ENCODE measurements around the gene SPATA3. TPM values are rescaled to one million over a fixed set of nuclear protein-coding genes. Genes with fewer than 3 reads are reported as not detected.

SPATA3 gene
- total and polyA plus RNA-seq, 2 of the 8 experiments (the other 6 are each of a cell fraction or from before 2014, with no cell fraction given) = not detected

DNA sequence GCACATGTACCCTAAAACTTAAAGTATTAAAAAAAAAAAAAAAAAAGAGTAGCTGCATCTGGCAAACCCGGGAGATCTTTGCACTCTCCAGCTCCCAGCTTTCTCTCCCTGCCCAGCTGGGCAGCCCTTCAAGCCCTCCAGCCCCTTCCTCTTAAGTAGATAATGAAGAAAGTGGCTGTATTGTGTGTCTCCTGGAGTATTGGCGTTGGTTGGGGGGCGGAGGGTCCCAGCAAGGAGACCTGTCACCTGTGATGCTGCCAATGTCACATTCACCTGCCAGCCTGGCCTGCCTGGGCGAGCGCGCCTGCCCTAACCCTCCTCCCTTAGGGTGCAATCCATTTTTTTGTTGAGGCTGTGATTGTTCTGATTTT, 43.4 kb downstream of the SPATA3 start:
- Histone ChIP-seq H3K14ac (ENCODE audit: insufficient read length) (no peak overlapping the region), H2BK5ac (ENCODE audit: low read depth, low read length) (no peak overlapping the region), H4K8ac (ENCODE audit: extremely low read depth, insufficient read depth, low read length) (no peak overlapping the region), H3K79me1 (ENCODE audit: low read depth, low read length) (no peaks in the 10 kb centered on the region), H3K4ac (replicated peaks; ENCODE audit: insufficient read length, low read depth, low read length) (no peak overlapping the region), H3K9ac (replicated peaks in 1 of 4; ENCODE audit: extremely low read depth in 1 of 4, low read depth in 3 of 4, low read length in 3 of 4) (no peak overlapping the region), H4K20me1 (replicated peaks in 1 of 2; ENCODE audit: control insufficient read depth in 1 of 2, insufficient read depth in 2 of 2, low read length in 2 of 2) (no peaks in the 10 kb centered on the region), H3K56ac (replicated peaks; ENCODE audit: insufficient read length, low read depth, low read length) (no peak overlapping the region), H4K91ac (replicated peaks; ENCODE audit: insufficient read length, low read length) (no peak overlapping the region), H3K27me3 (replicated peaks in 1 of 4; ENCODE audit: control insufficient read depth in 3 of 4, extremely low read depth in 1 of 4, insufficient read depth in 3 of 4, low read length in 3 of 4) (peaks cover 24 to 36% (median 33%) of the 10 kb centered on the region in 4 experiments), H2BK12ac (ENCODE audit: low read depth, low read length) (no peak overlapping the region), H3K23ac (ENCODE audit: insufficient read length) (no peak overlapping the region), H3K9me3 (ENCODE audit: insufficient read depth in 2 of 2, low read depth in 1 of 2, low read length in 1 of 2) (no peaks in the 10 kb centered on the region), H2BK15ac (ENCODE audit: low read length) (no peak overlapping the region), H3K4me2 (ENCODE audit: insufficient read depth in 1 of 2, low read depth in 2 of 2, low read length in 2 of 2) (no peak overlapping the region; a peak in 1 of 4 replicates), H3K4me1 (replicated peaks in 1 of 4; ENCODE audit: control insufficient read depth in 3 of 4, insufficient read depth in 4 of 4, low read length in 3 of 4) (peaks cover 0 to 6% (median under 1%) of the 10 kb centered on the region in 4 experiments; a peak in 4 of 7 replicates), H3K27ac (ENCODE audit: low read depth, low read length) (no peak overlapping the region), H2AFZ (ENCODE audit: low read length) (no peak overlapping the region), H2BK20ac (ENCODE audit: low read length) (no peak overlapping the region), H4K5ac (ENCODE audit: insufficient read length, low read depth, low read length) (no peak overlapping the region), H2AK5ac (ENCODE audit: low read depth, low read length) (no peak overlapping the region), H3K4me3 (ENCODE audit: extremely low read depth in 1 of 4, insufficient read depth in 2 of 4, low read depth in 3 of 4, low read length in 4 of 4) (no peak overlapping the region), H2BK120ac (replicated peaks; ENCODE audit: low read depth, low read length) (no peak overlapping the region), H3K36me3 (ENCODE audit: control insufficient read depth in 2 of 4, insufficient read depth in 4 of 4, low read length in 3 of 4) (no peaks in the 10 kb centered on the region), H3K23me2 (ENCODE audit: low read depth, low read length) (peaks cover 5% of the 10 kb centered on the region), H3K79me2 (ENCODE audit: control insufficient read depth in 1 of 2, insufficient read depth in 2 of 2, low read length in 2 of 2) (no peaks in the 10 kb centered on the region), H3K18ac (ENCODE audit: extremely low read depth, low read length) (no peak overlapping the region)
- 88% methylated on average over 6 of the region's 6 CpGs; no CpG with 5 or more reads in 1 of the 2 experiments for WGBS, 2 experiments (ENCODE audit: extremely low coverage in 1 of 2, insufficient coverage in 1 of 2, insufficient read length in 1 of 2, insufficient replicate concordance in 2 of 2, low coverage in 1 of 2, low lambda C conversion rate in 2 of 2, missing lambda C conversion rate in 1 of 2)
- ChIA-PET CTCF (ENCODE audit: partially characterized antibody) (interaction anchor here (0.9 to 7.2 kb wide), 8 partner anchors 13 to 972 kb away, joined by 3 to 38 read pairs (median 4); no protein-coding TSS in a partner anchor), POLR2A (ENCODE audit: partially characterized antibody) (interaction anchor here (1.0 kb wide), 1 partner anchor 153 kb away, joined by 3 read pairs; no protein-coding TSS in a partner anchor)
- no peak for FAIRE-seq
- no peak for DNase-seq (ENCODE audit: low read depth in 1 of 2, low spot score in 2 of 2)
- TF ChIP-seq POLR2AphosphoS5 (IDR thresholded peaks at IDR 0.05; ENCODE audit: low read depth, low read length) (no peak), JUND (IDR thresholded peaks at IDR 0.05; ENCODE audit: low read length) (no peak), TAF7 (optimal IDR thresholded peaks at IDR 0.05; ENCODE audit: borderline replicate concordance, low read depth, low read length) (no peak), RAD21 (IDR thresholded peaks at IDR 0.05 in 1 of 2, conservative IDR thresholded peaks at IDR 0.05 in 1 of 2; ENCODE audit: low read depth in 2 of 2, low read length in 2 of 2) (no peak), YY1 (IDR thresholded peaks at IDR 0.05; ENCODE audit: low read depth, low read length) (no peak), SP2 (IDR thresholded peaks at IDR 0.05; ENCODE audit: low read length) (no peak), CEBPB (IDR thresholded peaks at IDR 0.05; ENCODE audit: low read depth, low read length) (no peak), HDAC2 (IDR thresholded peaks at IDR 0.05; ENCODE audit: borderline replicate concordance in 1 of 2, low read depth in 2 of 2, low read length in 2 of 2) (no peak), SP4 (IDR thresholded peaks at IDR 0.05; ENCODE audit: low read length) (no peak)
- TF ChIP-seq, protein P1, sequence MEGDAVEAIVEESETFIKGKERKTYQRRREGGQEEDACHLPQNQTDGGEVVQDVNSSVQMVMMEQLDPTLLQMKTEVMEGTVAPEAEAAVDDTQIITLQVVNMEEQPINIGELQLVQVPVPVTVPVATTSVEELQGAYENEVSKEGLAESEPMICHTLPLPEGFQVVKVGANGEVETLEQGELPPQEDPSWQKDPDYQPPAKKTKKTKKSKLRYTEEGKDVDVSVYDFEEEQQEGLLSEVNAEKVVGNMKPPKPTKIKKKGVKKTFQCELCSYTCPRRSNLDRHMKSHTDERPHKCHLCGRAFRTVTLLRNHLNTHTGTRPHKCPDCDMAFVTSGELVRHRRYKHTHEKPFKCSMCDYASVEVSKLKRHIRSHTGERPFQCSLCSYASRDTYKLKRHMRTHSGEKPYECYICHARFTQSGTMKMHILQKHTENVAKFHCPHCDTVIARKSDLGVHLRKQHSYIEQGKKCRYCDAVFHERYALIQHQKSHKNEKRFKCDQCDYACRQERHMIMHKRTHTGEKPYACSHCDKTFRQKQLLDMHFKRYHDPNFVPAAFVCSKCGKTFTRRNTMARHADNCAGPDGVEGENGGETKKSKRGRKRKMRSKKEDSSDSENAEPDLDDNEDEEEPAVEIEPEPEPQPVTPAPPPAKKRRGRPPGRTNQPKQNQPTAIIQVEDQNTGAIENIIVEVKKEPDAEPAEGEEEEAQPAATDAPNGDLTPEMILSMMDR (IDR thresholded peaks at IDR 0.05; ENCODE audit: control extremely low read depth in 1 of 3, insufficient read depth in 1 of 3, low read depth in 1 of 3, low read length in 3 of 3) = no peak
